Tibial artery (tissue), 4 donors: ENCODE data around the gene TMEM158.

Experiments used
- DNase-seq, 2 donors: peaks; one replicate each; pipeline ENCODE4 v3.0.0-alpha.2; 2019
- H3K27ac ChIP-seq, 2 donors: fragments of 200-600 bp; sonication (generic) in 1 of 2; 1 replicate in 1 of 2; 2 replicates in 1 of 2; pipeline ENCODE4 v1.5.1; 2018 to 2019; ENCODE audit warnings: mild to moderate bottlenecking in 1 of 2
- H3K27me3 ChIP-seq, 2 donors: fragments of 200-600 bp; sonication (generic) in 1 of 2; one replicate each; pipeline versions ENCODE4 v1.5.1 to v1.6.0; 2016 to 2019
- H3K36me3 ChIP-seq, 3 donors: fragments of 200-600 bp; sonication (generic) in 2 of 3; one replicate each; pipeline ENCODE4 v1.5.1; 2016 to 2019; ENCODE audit warnings: mild to moderate bottlenecking in 2 of 3
- H3K4me1 ChIP-seq, 4 donors: fragments of 200-600 bp; sonication (generic) in 2 of 4; 1 replicate in 3 of 4; 2 replicates in 1 of 4; pipeline ENCODE4 v1.5.1; 2016 to 2019
- H3K4me3 ChIP-seq, 2 donors: fragments of 200-600 bp; sonication (generic) in 1 of 2; 1 replicate in 1 of 2; 2 replicates in 1 of 2; pipeline ENCODE4 v1.5.1; 2018 to 2019; ENCODE audit warnings: mild to moderate bottlenecking in 2 of 2
- H3K9me3 ChIP-seq, 3 donors: fragments of 200-600 bp; sonication (generic) in 1 of 3; one replicate each; pipeline ENCODE4 v1.5.1; 2016 to 2019
- CTCF ChIP-seq, 2 experiments: fragments of 200-600 bp in 1 of 2; fragments of 450-650 bp in 1 of 2; IDR thresholded peaks; one replicate each; pipeline ENCODE4 v1.5.1; 2017 to 2019; ENCODE audit warnings: antibody characterized with exemption in 2 of 2, mild to moderate bottlenecking in 1 of 2, moderate library complexity in 1 of 2
- intact Hi-C: fragments of 100-400 bp; cut with DNase I; formaldehyde crosslinking; loops from one replicate; pipeline ENCODE4 v1.15.0; 2023; ENCODE audit warnings: low total_unique reads

The TMEM158 gene

DNA sequence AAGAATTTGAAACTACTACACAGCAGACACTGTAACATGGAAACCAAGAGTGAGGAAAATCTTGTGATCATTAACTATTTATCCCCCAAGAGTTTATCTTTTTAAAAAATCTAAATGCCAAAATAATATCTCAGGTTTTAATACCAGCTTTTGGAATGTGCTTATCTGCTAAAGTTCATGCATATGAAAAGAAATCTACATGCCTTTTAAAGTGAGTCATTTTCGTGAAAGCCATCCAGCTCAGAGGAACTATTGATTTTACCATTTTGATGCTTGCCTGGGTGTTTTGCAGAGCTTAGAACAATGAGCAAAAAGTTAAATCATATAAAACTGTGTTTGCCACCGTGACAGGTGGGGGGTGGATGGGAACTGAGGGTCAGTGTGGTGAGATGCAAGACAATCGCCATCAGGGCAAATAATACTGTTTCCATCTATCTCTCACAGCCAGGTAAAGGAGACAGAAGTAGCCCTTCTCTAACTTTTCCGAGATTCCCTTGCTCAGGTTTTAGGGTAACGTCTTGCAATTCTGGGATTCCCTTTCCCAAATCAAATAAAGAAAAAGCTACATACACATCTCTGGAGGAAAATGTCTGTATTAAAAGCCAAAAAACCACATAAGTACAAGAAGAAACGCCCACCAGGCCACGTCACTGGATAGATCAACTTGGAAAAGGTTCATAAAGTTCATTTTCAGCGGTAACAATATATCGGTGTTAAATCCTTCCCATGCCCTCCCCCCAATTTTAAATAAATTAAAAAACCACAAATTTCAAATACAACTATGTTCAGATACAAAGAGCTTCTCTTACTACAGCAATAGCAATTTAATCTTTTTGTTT is 2.0 kb downstream of the TMEM158 start:
- Histone ChIP-seq H3K4me1 (peaks cover 0 to 18% (median 6%) of the 10 kb centered on the region in 4 donors), H3K4me3 (peak overlapping the region in 1 of 2 donors; percentile 69), H3K36me3 (no peaks in the 10 kb centered on the region), H3K27me3 (peaks cover 0 to 52% of the 10 kb centered on the region in 2 donors), H3K9me3 (no peaks in the 10 kb centered on the region), H3K27ac (no peak overlapping the region)
- intact Hi-C loops, result loop anchor here (10.0 kb wide), 1 partner anchor 281 kb away; no protein-coding TSS in a partner anchor
- no peak for DNase-seq
- TF ChIP-seq CTCF (IDR thresholded peaks at IDR 0.05), result no peak

DNA sequence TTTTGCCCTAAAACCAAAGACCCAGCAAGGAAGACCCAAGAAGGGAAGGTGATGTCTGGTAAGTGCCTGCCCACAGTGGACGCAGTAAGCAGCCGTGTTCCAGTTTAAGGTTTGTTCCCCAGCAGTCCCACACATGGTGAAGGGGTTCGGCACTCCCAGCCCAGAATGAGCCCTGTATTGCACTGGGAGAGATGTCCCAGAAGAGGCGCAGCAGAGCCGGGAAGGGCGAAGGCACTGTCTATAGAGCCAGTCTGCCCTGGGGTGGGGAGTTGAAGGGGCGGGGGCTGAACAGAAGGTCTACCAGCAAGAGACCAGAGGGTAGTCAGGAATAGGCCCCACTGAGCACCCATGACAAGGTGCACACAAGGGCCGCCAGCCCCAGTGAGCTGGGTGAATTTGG is 6.4 kb downstream of the TMEM158 start:
- Histone ChIP-seq H3K27ac (no peak overlapping the region), H3K27me3 (peaks cover 0 to 42% of the 10 kb centered on the region in 2 donors), H3K36me3 (no peaks in the 10 kb centered on the region), H3K4me3 (no peak overlapping the region), H3K4me1 (peaks cover 0 to 3% (median under 1%) of the 10 kb centered on the region in 4 donors), H3K9me3 (no peaks in the 10 kb centered on the region)
- no peak for DNase-seq
- TF ChIP-seq CTCF (IDR thresholded peaks at IDR 0.05), result no peak
- intact Hi-C loops, result loop anchor here (10.0 kb wide), 1 partner anchor 285 kb away; no protein-coding TSS in a partner anchor

DNA sequence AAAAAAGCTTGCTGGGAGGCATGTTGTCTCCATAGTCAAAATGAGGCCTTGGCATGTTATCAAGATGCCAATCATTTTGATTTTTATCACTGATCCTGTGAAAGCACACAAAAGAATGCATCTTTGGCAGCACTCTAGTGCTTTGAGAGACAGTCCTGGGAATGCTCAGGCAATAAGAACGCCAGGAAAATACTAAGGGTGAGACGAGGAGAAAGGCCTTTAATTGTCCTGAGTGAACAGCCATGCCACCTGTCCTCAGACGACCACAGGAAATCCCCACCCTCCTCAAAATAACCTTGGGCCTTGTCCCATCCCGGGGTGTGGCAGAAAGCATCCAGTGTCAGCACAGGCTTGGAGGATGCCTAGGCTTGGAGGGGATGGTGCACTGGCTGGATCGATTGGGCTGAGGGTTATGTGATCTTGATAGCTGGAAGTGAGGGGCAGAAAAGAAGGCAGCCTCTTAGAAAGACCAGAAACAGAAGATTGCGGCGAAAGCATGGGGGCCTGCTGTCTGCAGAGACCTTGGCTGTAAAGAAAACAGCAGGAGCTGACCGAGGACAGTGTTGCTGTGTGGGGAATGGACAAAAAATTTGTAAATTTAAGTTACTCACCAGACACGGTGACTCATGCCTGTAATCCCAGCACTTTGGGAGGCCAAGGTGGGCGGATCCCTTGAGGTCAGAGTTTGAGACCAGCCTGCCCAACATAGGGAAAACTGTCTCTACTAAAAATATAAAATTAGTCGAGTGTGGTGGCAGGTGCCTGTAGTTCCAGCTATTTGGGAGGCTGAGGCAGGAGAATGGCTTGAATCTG is 7.3 kb downstream of the TMEM158 start:
- TF ChIP-seq CTCF (IDR thresholded peaks at IDR 0.05), result no peak
- intact Hi-C loops, result no loop called here
- no peaks in the 10 kb centered on the region for H3K9me3 ChIP-seq
- no peak for DNase-seq
- no peak overlapping the region for H3K27ac ChIP-seq
- H3K4me3 ChIP-seq, result no peak overlapping the region
- H3K36me3 ChIP-seq, result no peaks in the 10 kb centered on the region
- H3K27me3 ChIP-seq, result peaks cover 0 to 35% of the 10 kb centered on the region in 2 donors
- no peaks in the 10 kb centered on the region for H3K4me1 ChIP-seq

DNA sequence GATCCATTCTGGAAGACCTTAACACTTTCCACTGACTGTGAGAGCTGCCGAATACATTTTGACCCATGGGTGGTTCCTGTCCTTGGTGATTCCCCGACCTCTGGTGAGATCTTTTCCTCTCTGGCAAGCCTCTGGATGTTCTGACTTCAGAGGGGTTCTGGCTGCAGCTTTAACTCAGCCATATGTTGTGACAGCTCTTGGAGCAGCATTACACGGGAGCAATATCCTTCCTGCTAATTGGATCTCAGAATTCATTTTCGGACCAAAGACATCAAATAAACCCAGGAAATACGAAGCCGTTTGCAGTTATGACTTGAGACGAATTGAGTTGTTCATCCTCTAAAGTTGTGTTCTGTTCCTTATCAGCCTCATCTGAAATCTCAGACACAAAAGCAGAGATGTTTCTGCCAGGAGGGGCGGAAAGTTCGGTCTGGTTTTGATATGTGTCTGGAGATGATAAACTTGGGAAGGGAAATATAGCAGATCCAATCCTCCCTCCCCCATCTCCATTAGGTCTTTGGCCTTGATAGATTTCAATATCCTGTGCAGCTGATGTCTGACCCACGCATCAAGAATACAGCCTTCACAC is 10.0 kb downstream of the TMEM158 start:
- intact Hi-C loops, result no loop called here
- TF ChIP-seq CTCF (IDR thresholded peaks at IDR 0.05), result no peak
- peaks cover 0 to 29% of the 10 kb centered on the region in 2 donors for H3K27me3 ChIP-seq
- H3K9me3 ChIP-seq, result no peaks in the 10 kb centered on the region
- no peak for DNase-seq
- H3K36me3 ChIP-seq, result no peaks in the 10 kb centered on the region
- H3K4me3 ChIP-seq, result no peak overlapping the region
- no peak overlapping the region for H3K27ac ChIP-seq
- no peaks in the 10 kb centered on the region for H3K4me1 ChIP-seq

GRCh38 chr3:45215466-45215865 is 10.6 kb downstream of the TMEM158 start:
- H3K27ac ChIP-seq, result no peak overlapping the region
- TF ChIP-seq CTCF (IDR thresholded peaks at IDR 0.05), result no peak
- intact Hi-C loops, result no loop called here
- H3K27me3 ChIP-seq, result peaks cover 0 to 24% of the 10 kb centered on the region in 2 donors
- peaks cover 0 to 2% (median 0%) of the 10 kb centered on the region in 4 donors for H3K4me1 ChIP-seq
- no peak for DNase-seq
- H3K4me3 ChIP-seq, result no peak overlapping the region
- no peaks in the 10 kb centered on the region for H3K36me3 ChIP-seq
- no peaks in the 10 kb centered on the region for H3K9me3 ChIP-seq
